NT2/D1 (cell line): ENCODE measurements around the gene C13orf42.

ENCODE experiments used
- SUZ12 ChIP-seq: IDR thresholded peaks from 2 replicates; pipeline ENCODE4 v1.6.1; 2011; ENCODE audit not compliant: insufficient read length, insufficient read depth; ENCODE audit errors: extremely low read depth
- ZNF274 ChIP-seq: IDR thresholded peaks from 2 replicates; pipeline ENCODE4 v1.6.1; 2011; ENCODE audit warnings: mild to moderate bottlenecking, low read depth, low read length

- no peak for TF ChIP-seq ZNF274
- no peak for TF ChIP-seq SUZ12
Measured at GRCh38 chr13:51041710-51042109, 69.4 kb downstream of the C13orf42 start.
